Heart right ventricle (tissue), 16 donors: ENCODE results near the gene AGO4. TPM values are rescaled to one million over a fixed set of nuclear protein-coding genes. Genes with fewer than 3 reads are reported as not detected.
A peak's percentile ranks its signal among the peaks of the same experiment; 100 is the strongest.

Experiments
- ATAC-seq, 8 donors: fragments of 200-7000 bp; cut with Tn5 transposase; one replicate each; pipeline ENCODE4 v1.9.1; 2020; ENCODE audit warnings: mild to moderate bottlenecking in 8 of 8, moderate library complexity in 8 of 8, moderate number of reproducible peaks in 1 of 8
- DNase-seq, 2 donors: peaks; one replicate each; pipeline ENCODE4 v3.0.0-alpha.2; 2020
- H3K27ac ChIP-seq, 10 donors: fragments of 200-600 bp; sonication (generic) in 2 of 10; one replicate each; pipeline versions ENCODE4 v1.5.0 to v1.8.0; 2020 to 2022; ENCODE audit warnings: mild to moderate bottlenecking in 3 of 10
- H3K27me3 ChIP-seq, 7 donors: fragments of 200-600 bp; one replicate each; pipeline ENCODE4 v1.8.0; 2021 to 2022; ENCODE audit warnings: mild to moderate bottlenecking in 2 of 7
- H3K36me3 ChIP-seq, 9 donors: fragments of 200-600 bp; sonication (generic) in 1 of 9; one replicate each; pipeline versions ENCODE4 v1.5.0 to v1.8.0; 2020 to 2022; ENCODE audit warnings: mild to moderate bottlenecking in 2 of 9
- H3K4me1 ChIP-seq, 9 donors: fragments of 200-600 bp; sonication (generic) in 1 of 9; one replicate each; pipeline versions ENCODE4 v1.5.0 to v1.8.0; 2020 to 2022; ENCODE audit warnings: mild to moderate bottlenecking in 4 of 9
- H3K4me3 ChIP-seq, 10 donors: fragments of 200-600 bp; sonication (generic) in 2 of 10; one replicate each; pipeline versions ENCODE4 v1.5.0 to v1.8.0; 2020 to 2022; ENCODE audit warnings: mild to moderate bottlenecking in 7 of 10, moderate library complexity in 2 of 10
- H3K9me3 ChIP-seq, 11 donors: fragments of 200-600 bp in 10 of 11; sonication (generic) in 2 of 11; one replicate each; pipeline versions ENCODE4 v1.5.0 to v1.8.0; 2013 to 2022; ENCODE audit warnings: mild to moderate bottlenecking in 2 of 11, control low read depth in 1 of 11, moderate library complexity in 1 of 11
- WGBS, 2 donors: extraction: QIAGEN DNeasy Blood & Tissue Kit; methylation state at CpG; one replicate each; pipeline ENCODE4 v1.1.7; 2013; ENCODE audit warnings: inconsistent platforms in 1 of 2; 5-methylcytosine and 5-hydroxymethylcytosine counted together
- intact Hi-C, 10 donors: fragments of 100-400 bp; cut with DNase I; formaldehyde crosslinking; loops; one replicate each; pipeline versions ENCODE4 v1.11.1 to v1.14.2; 2022
- polyA plus RNA-seq, 2 donors: library from polyadenylated mRNA; stranded (reverse); fragments of 200-250 nt; gene quantifications; one replicate each; pipeline ENCODE4 v1.2.3, GENCODE V29; 2013
- total RNA-seq, 10 donors: library from RNA; stranded (reverse); fragmentation: NEBNext Ultra II Directional in 3 of 10; extraction: Animal tissue kit (Norgen Biotek cat#: 25700) in 3 of 10; gene quantifications; one replicate each; pipeline versions ENCODE4 v1.2.1 to v1.2.4, GENCODE V29; 2021 to 2023
- TF ChIP-seq, protein P1 (sequence below), 9 donors: fragments of 200-600 bp; sonication (generic) in 2 of 9; IDR thresholded peaks; one replicate each; pipeline versions ENCODE4 v1.5.0 to v1.8.0; 2021 to 2022; ENCODE audit warnings: antibody characterized with exemption in 9 of 9, mild to moderate bottlenecking in 5 of 9, moderate library complexity in 1 of 9
- donor health status: Arrhythmogenic right ventricular cardiomyopathy.
- donor health status: ischemic (EF 13 %, LVEDD 7.1; RV severe dilation, severe dysfunction).
- donor health status: healthy with polysubstance abuse.
- donor health status: DM: no; HTN: yes; CAD: no.
- donor health status: DM: no; HTN: no; CAD: no.
- donor health status: ischemic (EF 25% LVEDD 6.9; RV normal size, moderate dysfunction).
- donor health status: ischemic (EF 25% LVEDD 5.7; RV mildly dilated, moderate dysfunction).
- donor health status: healthy.
- donor health status: DM: yes; HTN: yes; CAD: no.
- donor health status: Ischemic cardiomyopathy.
- donor health status: ischemic (EF 35%, LVEDD 5.7; RV mildly dilated, moderate dysfunction).
- donor health status: nonischemic (EF 11% LVEDD 7.7; RV severe dilation, severe dysfunction).
- donor health status: DM: yes; HTN: yes; CAD: no.
- donor health status: PGD.
- donor health status: ischemic (EF 29% LVEDD 5.4; RV normal size, mild dysfunction).
- donor health status: nonischemic (EF 23%, LVEDD 6.1; RV moderate dilation, normal function).

The AGO4 gene
- total and polyA plus RNA-seq, 12 donors, result 4.1 to 25.1 (median 20.4) TPM

DNA sequence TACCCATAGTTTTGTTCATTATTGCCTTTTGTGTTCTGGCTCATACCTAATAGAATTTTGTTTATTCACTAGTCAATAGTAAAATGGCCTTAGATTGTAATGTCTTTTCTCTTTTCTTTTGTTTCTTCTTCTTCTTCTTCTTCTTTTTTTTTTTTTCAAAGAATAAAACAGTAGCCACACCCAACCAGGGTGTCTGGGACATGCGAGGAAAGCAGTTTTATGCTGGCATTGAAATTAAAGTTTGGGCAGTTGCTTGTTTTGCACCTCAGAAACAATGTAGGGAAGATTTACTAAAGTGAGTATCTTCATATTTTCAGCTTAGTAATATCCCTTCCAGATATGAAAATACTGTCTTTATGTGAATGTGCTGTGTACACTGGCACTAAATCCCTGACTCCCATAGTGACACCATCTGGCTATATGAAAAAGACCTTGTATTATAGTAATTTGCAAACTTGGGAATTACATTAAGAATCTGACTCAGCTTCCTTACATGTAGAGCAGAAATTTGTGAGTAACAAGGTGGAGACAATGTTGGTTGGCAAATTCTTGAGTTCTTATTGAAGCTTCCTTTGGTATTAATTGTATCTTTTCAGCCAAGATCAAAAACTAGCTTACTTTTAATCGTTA, 24.6 kb downstream of the AGO4 start:
- Histone ChIP-seq H3K9me3 (peaks cover 0 to 10% (median 0%) of the 10 kb centered on the region in 11 donors), H3K27me3 (no peaks in the 10 kb centered on the region), H3K27ac (no peak overlapping the region), H3K36me3 (peaks cover 0 to 100% (median 78%) of the 10 kb centered on the region in 9 donors), H3K4me1 (peaks cover 0 to 10% (median 0%) of the 10 kb centered on the region in 9 donors), H3K4me3 (no peak overlapping the region)
- DNase-seq (no peak), ATAC-seq (no peak)
- WGBS, 2 donors, result 96 to 100% methylated on average over 2 of the region's 2 CpGs
- intact Hi-C loops, result no loop called here
- TF ChIP-seq, protein P1, sequence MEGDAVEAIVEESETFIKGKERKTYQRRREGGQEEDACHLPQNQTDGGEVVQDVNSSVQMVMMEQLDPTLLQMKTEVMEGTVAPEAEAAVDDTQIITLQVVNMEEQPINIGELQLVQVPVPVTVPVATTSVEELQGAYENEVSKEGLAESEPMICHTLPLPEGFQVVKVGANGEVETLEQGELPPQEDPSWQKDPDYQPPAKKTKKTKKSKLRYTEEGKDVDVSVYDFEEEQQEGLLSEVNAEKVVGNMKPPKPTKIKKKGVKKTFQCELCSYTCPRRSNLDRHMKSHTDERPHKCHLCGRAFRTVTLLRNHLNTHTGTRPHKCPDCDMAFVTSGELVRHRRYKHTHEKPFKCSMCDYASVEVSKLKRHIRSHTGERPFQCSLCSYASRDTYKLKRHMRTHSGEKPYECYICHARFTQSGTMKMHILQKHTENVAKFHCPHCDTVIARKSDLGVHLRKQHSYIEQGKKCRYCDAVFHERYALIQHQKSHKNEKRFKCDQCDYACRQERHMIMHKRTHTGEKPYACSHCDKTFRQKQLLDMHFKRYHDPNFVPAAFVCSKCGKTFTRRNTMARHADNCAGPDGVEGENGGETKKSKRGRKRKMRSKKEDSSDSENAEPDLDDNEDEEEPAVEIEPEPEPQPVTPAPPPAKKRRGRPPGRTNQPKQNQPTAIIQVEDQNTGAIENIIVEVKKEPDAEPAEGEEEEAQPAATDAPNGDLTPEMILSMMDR (IDR thresholded peaks at IDR 0.05), result no peak

DNA sequence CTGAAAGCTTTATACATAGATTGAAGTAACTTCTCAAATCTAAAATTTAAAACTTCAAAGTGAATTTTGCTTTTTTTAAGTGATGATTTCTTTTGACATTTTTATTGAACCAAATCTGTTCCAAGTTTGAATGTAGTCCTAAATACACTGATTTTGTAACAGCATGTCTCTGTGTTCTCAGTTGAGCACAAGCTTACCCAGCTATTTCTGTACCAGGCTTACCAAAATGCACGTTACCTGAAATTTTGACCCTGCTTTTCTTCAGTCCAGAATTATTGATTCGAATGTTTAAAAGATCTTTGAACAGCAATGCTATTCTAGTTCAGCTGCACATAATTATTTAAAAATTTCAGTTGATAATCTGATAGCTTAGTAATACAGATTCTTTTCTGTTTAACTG, 25.6 kb downstream of the AGO4 start:
- H3K4me3 ChIP-seq, result no peak overlapping the region
- intact Hi-C loops, result no loop called here
- H3K4me1 ChIP-seq, result peaks cover 0 to 10% (median 0%) of the 10 kb centered on the region in 9 donors
- peaks cover 0 to 100% (median 73%) of the 10 kb centered on the region in 9 donors for H3K36me3 ChIP-seq
- H3K9me3 ChIP-seq, result peaks cover 0 to 10% (median 0%) of the 10 kb centered on the region in 11 donors
- ATAC-seq (no peak), DNase-seq (no peak)
- WGBS, 2 donors, result 96 to 98% methylated on average over 2 of the region's 2 CpGs
- no peaks in the 10 kb centered on the region for H3K27me3 ChIP-seq
- H3K27ac ChIP-seq, result peak overlapping the region in 1 of 10 donors; percentile 11
- TF ChIP-seq, protein P1 (IDR thresholded peaks at IDR 0.05), result no peak

DNA sequence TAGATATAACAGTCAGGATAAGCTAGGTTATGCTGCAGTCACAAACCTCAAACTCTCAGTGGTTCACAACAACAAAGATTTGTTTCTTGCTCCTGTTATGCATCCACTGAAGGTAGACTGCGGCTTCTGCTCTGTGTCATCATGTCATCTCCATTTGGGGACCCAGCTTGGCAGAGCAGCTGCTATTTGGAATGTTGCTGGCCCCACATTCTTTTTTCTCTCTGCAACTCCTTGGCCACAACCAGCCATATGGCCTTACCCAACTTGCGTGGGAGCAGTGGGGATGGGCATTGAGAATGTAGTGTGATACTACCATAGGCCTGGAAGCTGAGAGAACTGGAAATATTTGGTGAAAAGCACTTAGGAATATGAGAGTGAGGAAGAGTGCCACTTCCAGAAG, 26.4 kb downstream of the AGO4 start:
- peaks cover 0 to 100% (median 74%) of the 10 kb centered on the region in 9 donors for H3K36me3 ChIP-seq
- intact Hi-C loops, result no loop called here
- 61 to 77% methylated on average over 2 of the region's 2 CpGs for WGBS, 2 donors
- ATAC-seq (peak in 3 of 8 donors; percentile 30 to 62 (median 53)), DNase-seq (no peak)
- H3K27me3 ChIP-seq, result no peaks in the 10 kb centered on the region
- H3K9me3 ChIP-seq, result peaks cover 0 to 10% (median 0%) of the 10 kb centered on the region in 11 donors
- peaks cover 0 to 11% (median 0%) of the 10 kb centered on the region in 9 donors for H3K4me1 ChIP-seq
- TF ChIP-seq, protein P1 (IDR thresholded peaks at IDR 0.05), result no peak
- H3K27ac ChIP-seq, result peak overlapping the region in 1 of 10 donors; percentile 11
- no peak overlapping the region for H3K4me3 ChIP-seq

DNA sequence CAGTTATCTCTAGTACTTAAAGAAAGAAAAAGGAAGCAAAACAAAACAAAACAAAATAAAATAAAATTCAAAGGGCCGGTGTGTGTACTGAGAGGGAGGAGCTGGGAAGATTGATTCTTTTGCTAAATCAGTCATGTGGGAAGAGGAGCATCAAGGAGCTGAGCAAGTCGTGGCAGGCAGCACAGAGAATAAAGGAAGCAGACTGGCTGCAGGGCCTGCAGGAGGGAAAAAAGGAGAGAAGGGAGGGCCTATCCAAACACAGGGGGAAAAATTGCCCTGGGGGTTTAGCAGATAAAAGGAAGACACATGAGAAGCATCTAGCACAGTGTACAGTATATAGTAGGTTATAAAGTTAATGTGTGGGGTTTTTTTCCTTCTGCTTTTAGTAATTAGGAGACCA, 27.6 kb downstream of the AGO4 start:
- Histone ChIP-seq H3K36me3 (peaks cover 0 to 100% (median 81%) of the 10 kb centered on the region in 9 donors), H3K4me1 (peaks cover 0 to 11% (median 0%) of the 10 kb centered on the region in 9 donors), H3K4me3 (no peak overlapping the region), H3K27ac (no peak overlapping the region), H3K9me3 (peaks cover 0 to 10% (median 0%) of the 10 kb centered on the region in 11 donors), H3K27me3 (no peaks in the 10 kb centered on the region)
- DNase-seq (no peak), ATAC-seq (no peak)
- WGBS, 2 donors, result 73 to 84% methylated on average over 2 of the region's 2 CpGs
- TF ChIP-seq, protein P1 (IDR thresholded peaks at IDR 0.05), result no peak
- intact Hi-C loops, result no loop called here
